GM21825 (cell line): ENCODE data around the gene NUMB.

Experiments used
- ATAC-seq: cut with Tn5 transposase; IDR thresholded peaks from one replicate; pipeline ENCODE4 v1.9.1; 2021; ENCODE audit warnings: mild to moderate bottlenecking, moderate library complexity; ENCODE audit not compliant: unreplicated experiment

Gene NUMB

GRCh38 chr14:73234586-73235394, 223.6 kb downstream of the NUMB start:
- ATAC-seq, result no peak

- no peak for ATAC-seq
Observed at GRCh38 chr14:73234029-73234428, 224.3 kb downstream of the NUMB start.

GRCh38 chr14:73233564-73233963, 224.8 kb downstream of the NUMB start:
- no peak for ATAC-seq

- no peak for ATAC-seq
Observed at GRCh38 chr14:73232984-73233383, 225.4 kb downstream of the NUMB start.

GRCh38 chr14:73231981-73232851, 226.1 kb downstream of the NUMB start:
- no peak for ATAC-seq

- no peak for ATAC-seq
Observed at GRCh38 chr14:73230051-73230450, 228.3 kb downstream of the NUMB start.

- no peak for ATAC-seq
Observed at GRCh38 chr14:73227812-73228781, 230.2 kb downstream of the NUMB start.

GRCh38 chr14:73225496-73225895, 232.8 kb downstream of the NUMB start:
- no peak for ATAC-seq
